Right lobe of liver (tissue), 6 donors: Measurements from ENCODE around the gene GNAQ. TPM values are rescaled to one million over a fixed set of nuclear protein-coding genes. Genes with fewer than 3 reads are reported as not detected.
A peak's percentile ranks its signal among the peaks of the same experiment; 100 is the strongest.

ENCODE experiments used
- ATAC-seq, 4 donors: fragments of 200-7000 bp; cut with Tn5 transposase; one replicate each; pipeline ENCODE4 v1.9.1; 2020; ENCODE audit warnings: mild to moderate bottlenecking in 4 of 4, moderate library complexity in 4 of 4
- DNase-seq, 3 donors: peaks; one replicate each; pipeline ENCODE4 v3.0.0-alpha.2; 2020
- H3K27ac ChIP-seq, 3 donors: fragments of 200-600 bp; one replicate each; pipeline ENCODE4 v1.8.0; 2022
- H3K27me3 ChIP-seq, 2 donors: fragments of 200-600 bp; one replicate each; pipeline ENCODE4 v1.8.0; 2022
- H3K36me3 ChIP-seq, 4 donors: fragments of 200-600 bp; sonication (generic) in 1 of 4; one replicate each; pipeline versions ENCODE4 v1.5.1 to v1.8.0; 2017 to 2022; ENCODE audit warnings: control low read depth in 1 of 4
- H3K4me1 ChIP-seq, 4 donors: fragments of 200-600 bp; sonication (generic) in 1 of 4; one replicate each; pipeline versions ENCODE4 v1.5.1 to v1.8.0; 2017 to 2022; ENCODE audit warnings: control low read depth in 1 of 4
- H3K4me3 ChIP-seq, 3 donors: fragments of 200-600 bp; one replicate each; pipeline ENCODE4 v1.8.0; 2022
- H3K9me3 ChIP-seq, 4 donors: fragments of 200-600 bp; sonication (generic) in 1 of 4; one replicate each; pipeline versions ENCODE4 v1.5.1 to v1.8.0; 2017 to 2022; ENCODE audit warnings: control low read depth in 1 of 4
- POLR2A ChIP-seq: fragments of 450-650 bp; IDR thresholded peaks from one replicate; pipeline ENCODE4 v1.6.1; 2017; ENCODE audit warnings: antibody characterized with exemption, mild to moderate bottlenecking
- WGBS: methylation state at CpG from one replicate; pipeline ENCODE4 v1.1.6; 2018; ENCODE audit warnings: low coverage, low lambda C conversion rate; ENCODE audit not compliant: insufficient coverage; ENCODE audit errors: missing lambda C conversion rate; 5-methylcytosine and 5-hydroxymethylcytosine counted together
- intact Hi-C, 2 donors: fragments of 100-400 bp; cut with DNase I; formaldehyde crosslinking; loops; one replicate each; pipeline versions ENCODE4 v1.11.2 to v1.14.1; 2022
- total RNA-seq, 6 experiments: library from RNA; depleted of rRNA in 2 of 6; stranded (reverse); fragments of >200 nt in 2 of 6; fragmentation: NEBNext Ultra II Directional in 3 of 6; extraction: Animal tissue kit (Norgen Biotek cat#: 25700) in 3 of 6; gene quantifications; one replicate each; pipeline versions ENCODE4 v1.1.0 to v1.2.4, GENCODE V29; 2016 to 2023
- TF ChIP-seq, protein P1 (sequence below), 4 donors: fragments of 200-600 bp in 3 of 4; fragments of 450-650 bp in 1 of 4; IDR thresholded peaks; one replicate each; pipeline versions ENCODE4 v1.5.1 to v1.8.0; 2016 to 2022; ENCODE audit warnings: antibody characterized with exemption in 4 of 4, mild to moderate bottlenecking in 2 of 4
- donor health status: DM: no; HTN: yes; CAD: no.
- donor health status: DM: no; HTN: no; CAD: no.
- donor health status: DM: no; HTN: no; CAD: no.
- donor health status: DM: no; HTN: yes; CAD: no.
- donor health status: DM: no; HTN: yes; CAD: no.

The GNAQ gene
- total RNA-seq, 6 experiments from 2014 or later, result 15.8 to 28.7 (median 21.6) TPM

DNA sequence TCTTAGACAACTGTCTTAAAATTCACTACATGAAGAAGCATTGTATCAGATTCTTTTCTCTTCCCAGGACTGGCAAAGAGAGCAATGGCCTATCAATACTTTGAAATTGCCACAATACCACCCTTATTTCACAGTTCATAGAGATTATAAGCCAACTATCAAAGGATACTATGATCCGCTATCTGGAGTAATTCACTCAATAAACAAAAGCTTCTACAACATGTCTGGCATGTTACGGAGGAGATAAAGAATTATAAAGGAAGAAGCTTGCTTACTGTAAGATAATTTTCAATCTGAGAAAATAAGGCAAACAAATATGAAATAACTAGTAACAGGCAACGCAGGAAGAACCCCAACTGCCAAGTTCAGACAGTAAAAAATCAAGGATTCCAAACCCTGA lies 114.8 kb downstream of the GNAQ start:
- intact Hi-C loops, result no loop called here
- no peak for DNase-seq
- Histone ChIP-seq H3K27ac (no peak overlapping the region), H3K27me3 (no peaks in the 10 kb centered on the region), H3K4me1 (peaks cover 0 to 11% (median 5%) of the 10 kb centered on the region in 4 donors), H3K36me3 (peaks cover 0 to 6% (median 0%) of the 10 kb centered on the region in 4 donors), H3K9me3 (no peaks in the 10 kb centered on the region), H3K4me3 (no peak overlapping the region)
- no peak for ATAC-seq
- 47% methylated on average over 3 of the region's 3 CpGs for WGBS
- TF ChIP-seq, protein P1, sequence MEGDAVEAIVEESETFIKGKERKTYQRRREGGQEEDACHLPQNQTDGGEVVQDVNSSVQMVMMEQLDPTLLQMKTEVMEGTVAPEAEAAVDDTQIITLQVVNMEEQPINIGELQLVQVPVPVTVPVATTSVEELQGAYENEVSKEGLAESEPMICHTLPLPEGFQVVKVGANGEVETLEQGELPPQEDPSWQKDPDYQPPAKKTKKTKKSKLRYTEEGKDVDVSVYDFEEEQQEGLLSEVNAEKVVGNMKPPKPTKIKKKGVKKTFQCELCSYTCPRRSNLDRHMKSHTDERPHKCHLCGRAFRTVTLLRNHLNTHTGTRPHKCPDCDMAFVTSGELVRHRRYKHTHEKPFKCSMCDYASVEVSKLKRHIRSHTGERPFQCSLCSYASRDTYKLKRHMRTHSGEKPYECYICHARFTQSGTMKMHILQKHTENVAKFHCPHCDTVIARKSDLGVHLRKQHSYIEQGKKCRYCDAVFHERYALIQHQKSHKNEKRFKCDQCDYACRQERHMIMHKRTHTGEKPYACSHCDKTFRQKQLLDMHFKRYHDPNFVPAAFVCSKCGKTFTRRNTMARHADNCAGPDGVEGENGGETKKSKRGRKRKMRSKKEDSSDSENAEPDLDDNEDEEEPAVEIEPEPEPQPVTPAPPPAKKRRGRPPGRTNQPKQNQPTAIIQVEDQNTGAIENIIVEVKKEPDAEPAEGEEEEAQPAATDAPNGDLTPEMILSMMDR (IDR thresholded peaks at IDR 0.05), result no peak
- TF ChIP-seq POLR2A, result no peak

DNA sequence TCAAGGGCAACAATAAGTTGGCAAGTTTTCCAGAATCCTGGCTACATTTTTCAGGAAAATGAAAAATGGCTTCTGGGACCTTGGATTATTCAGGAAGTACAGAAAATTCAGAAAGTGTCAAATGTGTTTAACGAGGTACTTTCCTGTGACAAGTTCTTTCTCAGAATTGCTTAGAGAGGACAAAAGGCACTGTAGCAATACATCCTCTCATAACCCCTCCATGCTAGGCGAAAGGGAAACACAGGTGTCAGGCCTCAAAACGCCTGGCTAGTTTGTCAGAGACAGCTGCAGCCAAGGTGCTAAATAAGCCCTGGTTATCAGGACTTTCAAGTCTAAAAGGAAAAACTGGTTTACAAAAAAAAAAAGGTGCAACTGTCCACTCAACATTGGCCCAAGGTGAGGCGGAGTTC lies 115.2 kb downstream of the GNAQ start:
- Histone ChIP-seq H3K27ac (no peak overlapping the region), H3K4me1 (peaks cover 0 to 11% (median 5%) of the 10 kb centered on the region in 4 donors), H3K36me3 (peaks cover 0 to 6% (median 0%) of the 10 kb centered on the region in 4 donors), H3K4me3 (no peak overlapping the region), H3K27me3 (no peaks in the 10 kb centered on the region), H3K9me3 (no peaks in the 10 kb centered on the region)
- peak in 3 of 4 donors; percentile 23 to 59 (median 28) for ATAC-seq
- 55% methylated on average over 4 of the region's 4 CpGs for WGBS
- TF ChIP-seq POLR2A, result no peak
- TF ChIP-seq, protein P1 (IDR thresholded peaks at IDR 0.05), result no peak
- no peak for DNase-seq
- intact Hi-C loops, result no loop called here

DNA sequence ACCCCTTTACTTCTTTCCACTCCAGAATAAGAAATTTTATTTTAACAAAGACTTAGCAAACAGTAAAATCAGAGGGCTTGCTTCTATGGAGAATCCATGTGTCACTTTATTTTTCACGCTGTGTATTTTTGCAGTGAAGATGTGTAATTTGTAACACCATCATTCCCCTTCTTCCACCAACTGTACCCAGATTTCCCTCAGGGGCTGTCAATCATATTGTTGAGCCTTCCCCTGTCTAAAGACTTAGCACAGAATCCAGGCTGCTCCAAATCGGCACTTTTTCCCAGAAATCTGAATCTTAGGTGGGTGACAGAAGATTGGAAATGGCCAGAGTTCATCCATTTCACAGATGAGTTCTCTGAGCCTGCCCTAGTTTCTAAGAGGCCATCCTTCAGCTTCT lies 115.9 kb downstream of the GNAQ start:
- 86% methylated on average over 2 of the region's 2 CpGs for WGBS
- H3K9me3 ChIP-seq, result no peaks in the 10 kb centered on the region
- peaks cover 0 to 11% (median 5%) of the 10 kb centered on the region in 4 donors for H3K4me1 ChIP-seq
- H3K27me3 ChIP-seq, result no peaks in the 10 kb centered on the region
- peaks cover 0 to under 1% (median 0%) of the 10 kb centered on the region in 4 donors for H3K36me3 ChIP-seq
- TF ChIP-seq, protein P1 (IDR thresholded peaks at IDR 0.05), result no peak
- no peak for TF ChIP-seq POLR2A
- no peak for DNase-seq
- H3K4me3 ChIP-seq, result no peak overlapping the region
- intact Hi-C loops, result no loop called here
- H3K27ac ChIP-seq, result no peak overlapping the region
- no peak for ATAC-seq

DNA sequence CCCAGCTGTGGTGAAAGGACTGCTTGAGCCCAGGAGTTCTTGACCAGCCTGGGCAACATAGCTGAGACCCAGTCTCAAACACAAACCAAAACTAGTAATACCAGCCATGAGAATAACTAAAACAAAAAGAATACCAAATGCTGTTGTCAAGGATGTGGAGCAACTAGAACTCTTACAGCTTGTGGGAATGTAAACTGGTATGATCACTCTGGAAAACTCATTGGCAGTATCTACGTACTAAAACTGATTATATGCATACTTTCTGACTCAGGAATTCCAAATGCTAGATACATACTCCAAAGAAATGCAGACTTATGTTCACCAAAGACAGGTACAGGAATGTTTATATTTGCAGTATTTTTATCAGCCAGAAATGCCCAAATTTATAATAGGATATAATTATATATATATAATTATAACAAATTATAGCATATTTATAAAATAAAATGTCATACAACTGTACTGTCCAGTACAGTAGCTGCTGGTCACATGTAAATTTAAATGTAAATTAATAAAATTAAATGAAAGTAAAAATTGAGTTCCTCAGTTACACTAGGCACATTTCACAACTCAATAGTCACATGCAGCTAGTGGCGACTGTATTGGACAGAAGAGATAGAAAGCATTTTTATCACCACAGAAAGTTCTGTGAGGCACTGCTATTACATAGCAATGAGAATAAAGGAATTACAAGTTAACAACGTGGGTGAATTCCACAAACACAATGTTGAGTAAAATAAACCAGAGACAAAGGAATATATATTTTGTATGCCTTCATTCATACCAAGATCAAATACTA lies 118.5 kb downstream of the GNAQ start:
- WGBS, result 75% methylated on average over 3 of the region's 3 CpGs
- H3K9me3 ChIP-seq, result no peaks in the 10 kb centered on the region
- intact Hi-C loops, result no loop called here
- no peak for DNase-seq
- H3K4me1 ChIP-seq, result peaks cover 0 to 5% (median 2%) of the 10 kb centered on the region in 4 donors
- no peak for ATAC-seq
- H3K36me3 ChIP-seq, result no peaks in the 10 kb centered on the region
- H3K27ac ChIP-seq, result no peak overlapping the region
- H3K4me3 ChIP-seq, result no peak overlapping the region
- H3K27me3 ChIP-seq, result no peaks in the 10 kb centered on the region
- no peak for TF ChIP-seq POLR2A
- TF ChIP-seq, protein P1 (IDR thresholded peaks at IDR 0.05), result no peak
